Activated T-helper 17 cell treated with anti-CD3 and anti-CD28 coated beads, Interleukin-2, amount 50 U/mL, for 72 hours (primary cell): ENCODE measurements around the gene GPR157. TPM values are rescaled to one million over a fixed set of nuclear protein-coding genes. Genes with fewer than 3 reads are reported as not detected.
"Not testable (repeated sequence)": the region's sequence is repeated elsewhere in the genome, so short reads cannot be mapped to it uniquely, and the experiment has no call there.

Experiments used
- ATAC-seq: fragments of 150-1000 bp; cut with Tn5 transposase; replicated peaks from 2 replicates; pipeline ENCODE4 v1.10.0; 2021; ENCODE audit warnings: mild to moderate bottlenecking, moderate library complexity
- H3K27ac Mint-ChIP-seq: one replicate; pipeline ENCODE4 v1.8.0; 2022; ENCODE audit warnings: mixed read lengths
- H3K27me3 Mint-ChIP-seq: one replicate; pipeline ENCODE4 v1.8.0; 2022; ENCODE audit warnings: mixed read lengths
- H3K36me3 Mint-ChIP-seq: one replicate; pipeline ENCODE4 v1.8.0; 2022; ENCODE audit warnings: low read depth, mild to moderate bottlenecking, mixed read lengths
- H3K4me1 Mint-ChIP-seq: one replicate; pipeline ENCODE4 v1.8.0; 2022; ENCODE audit warnings: mixed read lengths
- H3K4me3 Mint-ChIP-seq: one replicate; pipeline ENCODE4 v1.8.0; 2022; ENCODE audit warnings: mild to moderate bottlenecking, mixed read lengths
- H3K9me3 Mint-ChIP-seq: one replicate; pipeline ENCODE4 v1.8.0; 2022; ENCODE audit warnings: mixed read lengths
- total RNA-seq, 2 donors: library from RNA; stranded (reverse); gene quantifications; one replicate each; pipeline ENCODE4 v1.2.3, GENCODE V29; 2022

The GPR157 gene
- total RNA-seq, 2 donors from 2014 or later: 16.0 to 23.8 TPM

DNA sequence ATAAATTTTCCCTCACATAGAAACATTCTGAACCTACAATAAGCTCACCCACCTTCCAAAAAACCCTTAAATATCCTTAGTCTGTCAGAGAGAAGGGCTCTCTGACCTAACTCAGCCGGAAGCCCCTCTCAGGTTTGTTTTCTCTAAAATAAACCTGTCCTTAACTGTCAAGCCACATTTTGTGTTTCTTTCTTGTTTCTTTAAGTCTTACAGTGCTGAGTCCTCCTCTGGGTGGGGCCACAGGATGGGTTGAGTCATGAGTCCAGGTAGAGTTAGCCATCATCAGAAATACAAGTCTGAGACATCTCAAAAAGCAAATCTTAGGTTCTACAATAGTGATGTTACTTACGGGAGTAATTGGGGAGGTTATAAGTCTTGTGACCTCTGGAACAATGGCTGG lies 33.1 kb downstream of the GPR157 start:
- no peak for ATAC-seq
- H3K4me3 Mint-ChIP-seq: no peak overlapping the region

DNA sequence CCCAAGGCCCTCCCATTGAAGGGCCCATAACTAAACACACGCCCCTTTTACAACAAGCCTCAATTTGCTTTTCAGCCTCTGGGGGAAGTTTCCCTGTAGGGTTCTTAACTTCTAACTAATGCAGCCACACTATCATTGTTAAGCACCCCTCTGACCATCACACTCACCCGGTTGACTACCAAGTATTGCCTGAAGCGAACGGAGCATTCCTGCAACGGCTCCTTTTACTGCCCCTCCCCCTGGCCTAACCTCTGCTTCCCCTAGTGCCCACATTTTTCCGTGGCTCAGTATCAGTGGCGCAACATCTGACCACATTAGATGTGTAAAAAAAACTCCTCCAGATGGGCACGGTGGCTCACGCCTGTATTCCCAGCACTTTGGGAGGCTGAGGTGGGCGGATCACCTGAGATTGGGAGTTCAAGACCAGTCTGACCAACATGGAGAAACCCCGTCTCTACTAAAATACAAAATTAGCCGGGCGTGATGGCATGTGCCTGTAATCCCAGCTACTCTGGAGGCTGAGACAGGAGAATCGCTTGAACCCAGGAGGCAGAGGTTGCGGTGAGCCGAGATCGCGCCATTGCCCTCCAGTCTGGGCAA lies 34.8 kb downstream of the GPR157 start:
- not testable (repeated sequence) for H3K4me1 Mint-ChIP-seq

More for the DNA sequence above, 33.1 kb downstream of the GPR157 start:
- no peaks in the 10 kb centered on the region for H3K36me3 Mint-ChIP-seq
- no peak overlapping the region for H3K27ac Mint-ChIP-seq
- peaks cover 6% of the 10 kb centered on the region for H3K27me3 Mint-ChIP-seq
- no peaks in the 10 kb centered on the region for H3K9me3 Mint-ChIP-seq
- H3K4me1 Mint-ChIP-seq: no peaks in the 10 kb centered on the region

DNA sequence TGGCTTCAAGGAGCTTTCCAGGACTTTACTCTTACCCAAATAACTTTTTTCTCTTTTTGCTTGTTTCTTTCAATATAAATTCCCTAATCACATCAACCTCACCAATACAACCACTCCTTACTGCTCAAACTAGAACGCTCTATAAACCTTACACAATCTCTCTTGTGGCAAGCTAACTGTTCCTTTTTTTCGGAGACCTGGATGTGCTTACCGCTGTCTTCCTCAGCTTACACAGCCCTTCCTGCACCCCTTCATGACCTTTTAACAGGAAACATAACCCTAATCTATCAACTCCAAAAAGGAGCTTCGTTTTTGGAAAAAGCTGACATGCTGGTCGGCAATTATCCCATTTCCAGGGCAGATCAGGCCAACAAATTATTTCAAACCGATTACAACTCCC lies 35.3 kb downstream of the GPR157 start:
- H3K36me3 Mint-ChIP-seq: no peaks in the 10 kb centered on the region
- no peaks in the 10 kb centered on the region for H3K4me1 Mint-ChIP-seq
- peaks cover 12% of the 10 kb centered on the region for H3K27me3 Mint-ChIP-seq
- ATAC-seq: no peak
- H3K9me3 Mint-ChIP-seq: no peaks in the 10 kb centered on the region
- no peak overlapping the region for H3K4me3 Mint-ChIP-seq
- no peak overlapping the region for H3K27ac Mint-ChIP-seq

More for the DNA sequence above, 34.8 kb downstream of the GPR157 start:
- H3K36me3 Mint-ChIP-seq, H3K27ac Mint-ChIP-seq, ATAC-seq, H3K4me3 Mint-ChIP-seq, H3K9me3 Mint-ChIP-seq, H3K27me3 Mint-ChIP-seq: not testable (repeated sequence)

DNA sequence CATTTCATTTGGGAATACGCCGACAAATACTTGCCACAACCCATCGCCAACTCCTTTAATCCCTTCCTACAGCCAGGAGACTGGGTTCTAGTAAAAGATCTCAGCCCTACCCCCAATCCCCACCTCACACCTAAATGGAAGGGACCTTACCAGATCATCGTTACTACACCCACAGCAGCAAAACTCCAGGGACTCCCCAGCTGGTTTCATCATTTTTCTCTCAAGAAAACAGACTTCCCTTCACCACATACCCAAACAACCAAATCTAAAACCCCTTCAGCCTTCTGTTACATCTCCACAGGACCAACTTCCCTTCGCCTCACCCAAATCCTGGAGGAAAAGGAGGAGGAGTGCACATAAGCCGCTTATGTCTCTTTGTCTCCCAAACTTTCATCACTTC lies 35.8 kb downstream of the GPR157 start:
- no peak for ATAC-seq
- Mint-ChIP-seq H3K36me3 (no peaks in the 10 kb centered on the region), H3K27ac (no peak overlapping the region), H3K27me3 (peaks cover 14% of the 10 kb centered on the region), H3K9me3 (no peaks in the 10 kb centered on the region), H3K4me1 (no peaks in the 10 kb centered on the region), H3K4me3 (no peak overlapping the region)

DNA sequence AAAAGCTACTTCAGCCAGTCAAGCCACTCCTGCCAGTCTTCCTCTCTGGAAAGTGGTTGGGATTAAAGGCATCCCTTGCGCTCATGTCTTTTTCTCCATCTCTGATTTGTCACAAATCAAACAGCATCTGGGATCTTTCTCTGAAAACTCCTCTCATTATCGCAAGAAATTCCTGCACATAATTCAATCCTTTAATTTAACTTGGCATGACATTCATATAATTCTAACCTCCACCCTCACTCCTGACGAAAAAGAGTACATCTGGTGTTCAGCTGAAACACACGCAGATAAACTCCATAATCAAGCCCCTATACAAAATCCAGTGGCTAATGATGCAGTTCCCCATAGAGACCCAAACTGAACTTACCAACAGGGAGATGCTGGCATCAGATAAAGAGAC lies 40.1 kb downstream of the GPR157 start:
- H3K4me1 Mint-ChIP-seq: no peaks in the 10 kb centered on the region
- H3K27me3 Mint-ChIP-seq: peaks cover 19% of the 10 kb centered on the region
- no peak for ATAC-seq
- no peaks in the 10 kb centered on the region for H3K9me3 Mint-ChIP-seq
- no peaks in the 10 kb centered on the region for H3K36me3 Mint-ChIP-seq
- H3K4me3 Mint-ChIP-seq: no peak overlapping the region
- H3K27ac Mint-ChIP-seq: no peak overlapping the region

DNA sequence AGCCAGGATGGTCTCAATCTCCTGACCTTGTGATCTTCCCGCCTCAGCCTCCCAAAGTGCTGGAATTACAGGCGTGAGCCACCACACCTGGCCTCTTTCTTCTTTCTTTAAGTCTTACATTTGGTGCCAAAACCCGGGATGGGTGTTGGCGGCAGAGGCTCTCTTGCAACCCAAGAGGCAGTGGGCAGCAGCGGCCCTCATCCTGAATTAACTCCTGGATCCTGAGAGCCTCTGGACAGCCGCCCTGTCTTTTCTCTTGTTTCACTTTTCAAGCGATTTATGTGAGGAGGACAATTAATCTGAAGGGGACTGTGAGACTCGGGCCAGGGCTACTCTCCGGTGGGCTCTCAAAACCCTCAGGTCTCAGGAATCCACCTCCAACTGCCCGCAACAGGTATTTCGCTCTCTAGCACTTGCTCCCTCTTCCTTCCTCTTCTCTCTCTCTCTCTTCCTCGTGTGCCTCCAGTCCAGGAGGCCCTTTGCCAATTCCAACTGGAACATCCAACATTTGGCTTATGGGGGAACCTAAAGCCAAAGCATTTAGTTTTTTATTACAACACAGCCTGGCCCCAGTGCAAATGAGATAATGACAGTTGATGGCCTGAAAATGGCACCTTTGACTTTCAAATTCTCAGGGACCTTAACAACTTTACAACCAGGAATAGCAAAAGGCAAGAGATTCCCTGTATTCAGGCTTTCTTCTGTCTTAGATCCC lies 41.3 kb downstream of the GPR157 start:
- no peak overlapping the region for H3K27ac Mint-ChIP-seq
- no peaks in the 10 kb centered on the region for H3K4me1 Mint-ChIP-seq
- no peak overlapping the region for H3K4me3 Mint-ChIP-seq
- peaks cover 19% of the 10 kb centered on the region for H3K27me3 Mint-ChIP-seq
- no peak for ATAC-seq
- H3K36me3 Mint-ChIP-seq: no peaks in the 10 kb centered on the region
- no peaks in the 10 kb centered on the region for H3K9me3 Mint-ChIP-seq

DNA sequence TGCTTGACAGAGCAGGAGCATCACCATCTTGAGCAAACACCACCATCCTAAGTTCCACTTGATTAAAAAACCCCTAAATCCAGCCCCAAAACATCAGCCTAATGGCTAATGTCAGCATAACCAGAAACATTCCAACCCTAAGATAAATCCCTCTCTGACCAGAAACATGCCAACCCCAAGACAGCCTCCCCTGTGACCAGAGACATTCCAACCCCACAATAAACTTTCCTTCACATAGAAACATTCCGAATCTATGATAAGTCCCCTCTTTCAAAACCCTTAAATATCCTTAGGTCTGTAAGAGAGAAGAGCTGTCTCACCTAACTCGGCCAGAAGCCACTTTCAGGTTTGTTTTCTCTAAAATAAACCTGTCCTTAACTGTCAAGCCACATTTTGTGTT lies 42.1 kb downstream of the GPR157 start:
- Mint-ChIP-seq H3K27ac (no peak overlapping the region), H3K27me3 (peaks cover 19% of the 10 kb centered on the region)

DNA sequence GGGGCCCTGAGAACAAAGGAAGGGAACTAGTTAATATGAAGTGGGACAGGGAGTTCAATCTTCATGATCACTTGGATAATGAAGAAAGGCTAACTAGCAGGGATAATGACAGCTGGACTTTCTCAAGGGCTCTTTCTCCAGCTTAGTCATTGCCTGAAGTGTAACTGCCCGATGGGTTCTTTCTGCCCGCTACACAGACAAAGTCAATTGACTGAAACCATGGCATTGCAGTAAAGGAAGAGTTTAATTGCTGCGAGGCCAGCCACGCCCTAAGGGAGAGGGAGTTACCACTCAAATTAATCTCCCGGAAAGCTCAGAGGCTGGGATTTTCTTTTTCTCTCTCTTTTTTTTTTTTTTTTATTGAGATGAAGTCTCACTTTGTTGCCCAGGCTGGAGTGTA lies 42.9 kb downstream of the GPR157 start:
- no peaks in the 10 kb centered on the region for H3K36me3 Mint-ChIP-seq
- H3K27ac Mint-ChIP-seq: no peak overlapping the region
- no peaks in the 10 kb centered on the region for H3K9me3 Mint-ChIP-seq
- peaks cover 19% of the 10 kb centered on the region for H3K27me3 Mint-ChIP-seq
- no peak for ATAC-seq
- no peaks in the 10 kb centered on the region for H3K4me1 Mint-ChIP-seq
- no peak overlapping the region for H3K4me3 Mint-ChIP-seq

More for the DNA sequence above, 42.1 kb downstream of the GPR157 start:
- Mint-ChIP-seq H3K36me3 (no peaks in the 10 kb centered on the region), H3K4me3 (no peak overlapping the region), H3K4me1 (no peaks in the 10 kb centered on the region), H3K9me3 (no peaks in the 10 kb centered on the region)
- no peak for ATAC-seq

DNA sequence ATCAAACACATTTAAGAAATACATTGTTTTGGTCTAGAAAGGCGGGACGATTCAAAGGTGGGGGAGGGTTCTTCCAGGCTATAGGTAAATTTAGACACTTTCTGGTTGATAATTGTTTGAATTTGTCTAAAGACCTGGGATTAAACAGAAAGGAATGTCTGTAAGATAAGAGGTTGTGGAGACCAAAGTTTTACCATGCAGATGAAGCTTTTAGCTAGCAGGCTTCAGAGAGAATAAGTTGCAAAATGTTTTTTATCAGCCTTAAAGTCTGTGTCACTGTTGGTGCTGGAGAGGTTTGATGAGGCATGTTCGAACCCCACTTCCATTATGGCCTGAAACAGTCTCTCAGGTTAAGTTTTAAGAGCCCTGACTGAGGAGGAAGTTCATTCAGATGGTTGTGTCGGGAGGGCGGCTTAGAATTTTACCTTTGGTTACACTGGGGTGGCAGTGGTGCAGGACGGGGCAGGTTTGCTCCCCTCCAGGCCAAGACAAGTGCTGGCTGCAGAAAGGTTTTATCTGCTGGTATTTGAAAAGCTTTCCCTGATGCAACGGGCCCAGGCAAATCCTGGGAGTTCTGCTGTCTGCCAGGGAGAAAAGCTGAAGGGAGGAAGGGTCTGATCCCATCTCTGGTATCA lies 43.5 kb downstream of the GPR157 start:
- no peak for ATAC-seq
- Mint-ChIP-seq H3K36me3 (no peaks in the 10 kb centered on the region), H3K9me3 (no peaks in the 10 kb centered on the region), H3K4me1 (no peaks in the 10 kb centered on the region), H3K4me3 (no peak overlapping the region), H3K27me3 (peaks cover 19% of the 10 kb centered on the region), H3K27ac (no peak overlapping the region)

DNA sequence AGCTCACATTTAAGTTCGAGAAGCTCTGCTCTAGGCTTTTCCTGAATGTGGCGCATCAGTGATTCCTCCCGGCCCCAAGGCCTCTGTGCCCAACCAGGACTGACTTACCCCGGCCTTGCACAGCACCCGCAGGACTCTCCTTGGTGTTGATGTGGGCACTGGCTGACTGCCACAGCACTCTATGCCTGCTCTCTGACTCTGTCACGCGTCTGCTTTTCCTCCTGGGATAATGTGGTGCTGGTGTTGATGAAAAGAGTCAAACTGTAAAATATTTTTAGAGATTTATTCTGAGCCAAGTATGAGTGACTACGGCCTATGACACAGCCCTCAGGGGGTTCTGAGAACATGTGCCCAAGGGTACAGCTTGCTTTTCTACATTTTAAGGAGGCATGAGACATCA lies 44.0 kb downstream of the GPR157 start:
- no peak overlapping the region for H3K4me3 Mint-ChIP-seq
- no peaks in the 10 kb centered on the region for H3K36me3 Mint-ChIP-seq
- no peak overlapping the region for H3K27ac Mint-ChIP-seq
- H3K27me3 Mint-ChIP-seq: peaks cover 20% of the 10 kb centered on the region
- H3K9me3 Mint-ChIP-seq: no peaks in the 10 kb centered on the region
- ATAC-seq: no peak
- H3K4me1 Mint-ChIP-seq: no peaks in the 10 kb centered on the region

DNA sequence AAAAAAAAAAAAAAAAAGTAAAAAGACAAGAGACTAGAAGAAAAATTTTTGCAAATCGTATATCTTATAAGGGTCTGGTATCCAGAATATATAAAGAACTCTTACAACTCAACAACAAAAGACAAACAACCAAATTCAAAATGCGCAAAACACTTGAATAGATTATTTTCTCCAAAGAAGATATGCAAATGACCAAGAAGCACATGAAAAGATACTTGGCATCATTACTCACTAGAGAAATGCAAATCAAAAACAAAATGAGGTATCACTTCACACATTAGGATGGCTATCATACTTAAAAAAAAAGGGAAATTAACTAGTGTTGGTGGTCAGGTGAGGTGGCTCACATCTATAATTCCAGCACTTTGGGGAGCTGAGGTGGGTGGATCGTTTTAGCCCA lies 47.4 kb downstream of the GPR157 start:
- peaks cover 13% of the 10 kb centered on the region for H3K27me3 Mint-ChIP-seq
- no peak overlapping the region for H3K4me3 Mint-ChIP-seq
- ATAC-seq: no peak
- H3K9me3 Mint-ChIP-seq: no peaks in the 10 kb centered on the region
- H3K27ac Mint-ChIP-seq: no peak overlapping the region
- no peaks in the 10 kb centered on the region for H3K36me3 Mint-ChIP-seq
- H3K4me1 Mint-ChIP-seq: peaks cover 4% of the 10 kb centered on the region

DNA sequence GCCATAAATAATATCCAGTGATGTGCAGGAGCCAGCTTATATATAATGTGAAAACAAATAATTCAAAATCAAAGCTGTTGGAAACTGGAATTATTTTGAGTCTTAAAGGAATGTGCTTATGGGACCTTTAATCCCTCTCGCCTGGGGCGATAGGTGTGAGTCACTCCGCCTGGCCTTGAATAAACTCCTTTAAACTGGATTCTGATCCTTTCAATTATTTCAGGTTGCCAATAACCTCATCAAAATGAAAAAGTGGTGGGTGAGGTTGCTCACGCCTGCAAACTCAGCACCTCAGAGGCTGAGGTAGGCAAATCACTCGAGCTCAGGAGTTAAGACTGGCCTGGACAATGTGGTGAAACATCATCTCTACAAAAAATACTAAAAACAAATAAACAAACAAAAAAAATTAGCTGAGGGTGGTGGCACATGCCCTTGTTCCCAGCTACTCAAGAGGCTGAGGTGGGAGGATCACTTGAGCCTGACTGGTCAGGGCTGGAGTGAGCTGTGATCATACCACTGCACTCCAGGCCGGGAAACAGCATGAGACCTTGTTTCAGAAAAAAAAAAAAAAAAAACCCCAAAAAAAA lies 48.1 kb downstream of the GPR157 start:
- no peak overlapping the region for H3K4me3 Mint-ChIP-seq
- H3K27ac Mint-ChIP-seq: no peak overlapping the region
- H3K4me1 Mint-ChIP-seq: peaks cover 4% of the 10 kb centered on the region
- H3K27me3 Mint-ChIP-seq: peaks cover 13% of the 10 kb centered on the region
- H3K9me3 Mint-ChIP-seq: no peaks in the 10 kb centered on the region
- no peaks in the 10 kb centered on the region for H3K36me3 Mint-ChIP-seq
- ATAC-seq: no peak

DNA sequence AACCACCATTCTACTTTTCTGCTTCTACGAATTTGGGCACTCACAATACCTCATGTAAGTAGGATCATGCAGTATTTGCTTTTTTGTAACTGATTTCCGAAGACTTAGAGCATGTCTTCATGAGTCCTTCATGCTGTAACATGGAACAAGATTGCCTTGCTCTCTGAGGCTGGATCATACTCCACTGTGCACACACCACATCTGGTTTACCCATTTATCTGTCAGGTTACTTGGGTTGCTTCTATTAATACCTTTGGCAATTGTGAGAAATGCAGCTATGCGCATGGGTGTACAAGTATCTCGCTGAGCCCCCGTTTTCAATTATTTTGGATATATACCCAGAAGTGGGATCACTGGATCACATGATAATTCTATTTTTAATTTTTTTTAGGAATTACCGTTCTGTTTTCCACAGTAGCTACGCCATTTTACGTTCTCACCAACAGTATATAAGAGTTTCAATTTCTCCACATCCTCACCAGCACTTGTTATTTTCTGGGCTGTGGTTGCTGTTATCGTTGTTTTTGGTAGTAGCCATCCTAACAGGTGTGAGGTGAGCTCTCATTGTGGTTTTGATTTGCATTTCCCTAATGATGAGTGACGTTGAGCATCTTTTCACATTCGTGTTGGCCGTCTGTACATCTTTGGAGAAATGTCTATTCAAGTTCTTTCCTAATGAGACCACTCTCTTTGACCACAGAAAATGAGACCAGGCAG lies 48.8 kb downstream of the GPR157 start:
- no peak for ATAC-seq
- Mint-ChIP-seq H3K27ac (no peak overlapping the region), H3K36me3 (no peaks in the 10 kb centered on the region), H3K4me1 (peaks cover 4% of the 10 kb centered on the region), H3K27me3 (peaks cover 17% of the 10 kb centered on the region), H3K4me3 (no peak overlapping the region), H3K9me3 (no peaks in the 10 kb centered on the region)

DNA sequence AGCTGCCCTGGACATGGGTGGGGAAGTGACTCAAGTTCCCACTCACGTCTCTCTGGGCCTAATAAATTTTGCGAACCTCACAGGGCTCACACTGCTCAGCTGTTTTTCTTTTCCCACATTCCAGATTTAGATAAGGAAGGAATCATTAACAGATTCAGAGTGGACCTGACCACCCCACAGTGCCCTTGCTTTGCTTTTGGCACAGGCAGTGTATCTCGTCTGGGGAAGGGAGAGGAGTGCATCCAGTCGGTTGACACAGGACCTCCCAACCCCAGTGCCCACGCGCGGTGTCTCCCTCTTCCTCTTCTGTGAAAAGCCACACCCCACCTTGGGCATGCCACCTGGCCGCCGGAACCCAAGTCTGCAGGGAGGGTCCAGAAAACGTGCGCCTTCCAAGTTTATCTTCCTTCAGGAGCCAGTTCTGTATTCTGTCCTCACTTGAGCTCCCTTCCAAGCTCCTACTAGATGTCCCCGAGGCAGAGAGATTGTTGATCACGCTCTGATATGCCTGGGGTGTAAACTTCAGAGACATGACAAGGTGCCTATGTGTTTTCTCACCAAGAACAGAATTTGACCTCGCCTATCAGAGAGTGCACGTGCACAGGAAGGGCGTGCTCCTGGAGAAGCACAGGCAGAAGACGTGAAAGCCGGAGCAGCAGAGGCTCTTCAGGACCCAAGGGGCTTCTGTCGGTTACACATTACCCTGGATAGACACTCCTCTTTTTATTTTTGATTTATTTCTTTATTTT lies 50.0 kb downstream of the GPR157 start:
- H3K4me1 Mint-ChIP-seq: peaks cover 4% of the 10 kb centered on the region
- peaks cover 23% of the 10 kb centered on the region for H3K27me3 Mint-ChIP-seq
- no peak overlapping the region for H3K4me3 Mint-ChIP-seq
- no peaks in the 10 kb centered on the region for H3K36me3 Mint-ChIP-seq
- ATAC-seq: no peak
- H3K9me3 Mint-ChIP-seq: no peaks in the 10 kb centered on the region
- H3K27ac Mint-ChIP-seq: no peak overlapping the region
